RWPE2 (cell line): Measurements from ENCODE around the gene DPYSL4.

Source experiments
- ATAC-seq: fragments of 200-7000 bp; cut with Tn5 transposase; 3 replicates; pipeline ENCODE4 v1.9.1; 2021; ENCODE audit warnings: low read depth
- DNase-seq: peaks from one replicate; pipeline ENCODE4 v3.0.0-alpha.2; 2020; ENCODE audit warnings: low spot score
- H3K27ac ChIP-seq: fragments of 450-650 bp; 2 replicates; pipeline ENCODE4 v1.5.1; 2017; ENCODE audit warnings: mild to moderate bottlenecking; ENCODE audit not compliant: poor library complexity, severe bottlenecking
- H3K27me3 ChIP-seq: fragments of 250-450 bp; sonication (Bioruptor Pico); 2 replicates; pipeline ENCODE4 v1.5.1; 2021; ENCODE audit warnings: mild to moderate bottlenecking, moderate library complexity; ENCODE audit not compliant: insufficient read depth, poor library complexity, severe bottlenecking
- H3K36me3 ChIP-seq: fragments of 250-450 bp; sonication (Bioruptor Pico); 2 replicates; pipeline ENCODE4 v1.5.1; 2020; ENCODE audit warnings: low read depth, mild to moderate bottlenecking, moderate library complexity
- H3K4me1 ChIP-seq: fragments of 250-450 bp; sonication (Bioruptor Pico); 2 replicates; pipeline ENCODE4 v1.5.1; 2021; ENCODE audit warnings: mild to moderate bottlenecking, moderate library complexity; ENCODE audit not compliant: insufficient read depth, poor library complexity, severe bottlenecking
- H3K4me3 ChIP-seq: fragments of 250-450 bp; sonication (Bioruptor Pico); 2 replicates; pipeline ENCODE4 v1.5.1; 2021; ENCODE audit warnings: mild to moderate bottlenecking, moderate library complexity; ENCODE audit not compliant: severe bottlenecking
- H3K9me3 ChIP-seq: fragments of 250-450 bp; sonication (Bioruptor Pico); 2 replicates; pipeline ENCODE4 v1.5.1; 2021; ENCODE audit warnings: mild to moderate bottlenecking, moderate library complexity; ENCODE audit not compliant: severe bottlenecking
- TF ChIP-seq, protein P1 (sequence below): fragments of 450-650 bp; IDR thresholded peaks from one replicate; pipeline ENCODE4 v1.5.1; 2017; ENCODE audit warnings: mild to moderate bottlenecking, moderate library complexity; ENCODE audit not compliant: poor library complexity, severe bottlenecking

The DPYSL4 gene

DNA sequence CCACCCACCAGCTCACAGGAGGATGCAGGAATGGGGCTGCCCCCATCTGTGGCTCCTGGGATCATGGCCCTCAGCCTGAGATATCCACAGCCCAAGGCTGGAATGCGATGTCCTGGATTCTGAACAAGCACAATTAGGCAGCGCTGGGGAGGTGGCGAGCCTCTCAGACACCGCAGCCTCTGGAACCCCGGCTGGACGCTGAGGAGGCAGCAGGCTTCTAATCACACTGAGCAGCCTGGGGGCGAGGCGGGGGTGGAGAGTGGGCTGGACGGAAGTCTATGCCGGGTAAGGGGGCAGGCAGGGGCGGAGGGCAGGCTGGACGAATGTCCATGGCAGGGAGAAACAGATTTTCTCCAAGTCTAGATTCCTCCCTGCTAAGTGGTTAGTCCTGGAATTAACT is 56.4 kb downstream of the DPYSL4 start:
- ATAC-seq = no peak
- Histone ChIP-seq H3K27me3 (no peaks in the 10 kb centered on the region), H3K27ac (no peak overlapping the region)

DNA sequence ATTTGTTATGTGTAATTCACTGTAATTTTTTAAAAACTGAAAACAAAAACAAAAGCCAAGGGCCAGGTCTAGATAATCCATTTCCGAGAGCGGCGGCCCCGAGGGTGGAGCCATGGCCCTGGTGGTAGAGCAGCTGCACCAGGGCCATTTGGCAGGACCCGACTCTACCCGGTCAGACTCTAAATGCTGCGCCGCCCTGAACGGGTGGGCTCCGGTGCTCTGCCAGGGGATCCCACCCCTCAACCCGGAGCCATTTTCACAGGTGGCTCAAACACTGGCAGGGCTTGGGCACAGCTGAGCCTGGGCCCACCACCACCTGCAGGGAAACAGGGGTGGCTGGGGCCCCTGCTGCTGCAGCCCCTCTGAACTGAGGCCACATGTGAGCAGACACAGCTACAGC is 56.9 kb downstream of the DPYSL4 start:
- no peak for ATAC-seq
- Histone ChIP-seq H3K9me3 (no peaks in the 10 kb centered on the region), H3K36me3 (no peaks in the 10 kb centered on the region), H3K4me1 (no peaks in the 10 kb centered on the region), H3K27ac (no peak overlapping the region), H3K27me3 (no peaks in the 10 kb centered on the region), H3K4me3 (no peak overlapping the region)
- TF ChIP-seq, protein P1, sequence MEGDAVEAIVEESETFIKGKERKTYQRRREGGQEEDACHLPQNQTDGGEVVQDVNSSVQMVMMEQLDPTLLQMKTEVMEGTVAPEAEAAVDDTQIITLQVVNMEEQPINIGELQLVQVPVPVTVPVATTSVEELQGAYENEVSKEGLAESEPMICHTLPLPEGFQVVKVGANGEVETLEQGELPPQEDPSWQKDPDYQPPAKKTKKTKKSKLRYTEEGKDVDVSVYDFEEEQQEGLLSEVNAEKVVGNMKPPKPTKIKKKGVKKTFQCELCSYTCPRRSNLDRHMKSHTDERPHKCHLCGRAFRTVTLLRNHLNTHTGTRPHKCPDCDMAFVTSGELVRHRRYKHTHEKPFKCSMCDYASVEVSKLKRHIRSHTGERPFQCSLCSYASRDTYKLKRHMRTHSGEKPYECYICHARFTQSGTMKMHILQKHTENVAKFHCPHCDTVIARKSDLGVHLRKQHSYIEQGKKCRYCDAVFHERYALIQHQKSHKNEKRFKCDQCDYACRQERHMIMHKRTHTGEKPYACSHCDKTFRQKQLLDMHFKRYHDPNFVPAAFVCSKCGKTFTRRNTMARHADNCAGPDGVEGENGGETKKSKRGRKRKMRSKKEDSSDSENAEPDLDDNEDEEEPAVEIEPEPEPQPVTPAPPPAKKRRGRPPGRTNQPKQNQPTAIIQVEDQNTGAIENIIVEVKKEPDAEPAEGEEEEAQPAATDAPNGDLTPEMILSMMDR = no peak
- DNase-seq = no peak

More for the DNA sequence above, 56.4 kb downstream of the DPYSL4 start:
- H3K4me3 ChIP-seq = no peak overlapping the region
- DNase-seq = no peak
- TF ChIP-seq, protein P1 = no peak
- H3K9me3 ChIP-seq = no peaks in the 10 kb centered on the region
- H3K4me1 ChIP-seq = no peaks in the 10 kb centered on the region
- H3K36me3 ChIP-seq = no peaks in the 10 kb centered on the region

DNA sequence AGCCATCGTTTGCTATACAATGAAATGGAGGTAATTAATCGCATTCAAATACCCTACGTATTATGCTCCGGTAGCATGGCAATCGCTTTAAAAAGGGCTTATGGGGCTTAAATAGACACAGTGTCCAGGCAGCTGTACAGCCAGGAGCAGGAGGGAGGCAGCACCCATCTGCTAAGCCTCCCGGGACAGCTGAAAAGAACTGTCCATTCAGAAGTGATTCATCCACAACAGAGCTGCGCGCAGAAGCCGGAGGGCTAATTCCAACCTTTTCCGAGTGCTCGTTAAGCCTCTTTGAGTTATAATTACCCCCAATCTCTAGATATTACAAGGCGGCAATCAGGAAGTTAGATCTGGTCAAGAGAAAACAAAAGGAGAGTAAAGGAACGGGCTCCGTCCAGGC is 58.3 kb downstream of the DPYSL4 start:
- Histone ChIP-seq H3K36me3 (no peaks in the 10 kb centered on the region), H3K9me3 (no peaks in the 10 kb centered on the region), H3K4me1 (no peaks in the 10 kb centered on the region), H3K27ac (no peak overlapping the region), H3K4me3 (no peak overlapping the region), H3K27me3 (no peaks in the 10 kb centered on the region)
- TF ChIP-seq, protein P1 = no peak
- DNase-seq (no peak), ATAC-seq (no peak)

DNA sequence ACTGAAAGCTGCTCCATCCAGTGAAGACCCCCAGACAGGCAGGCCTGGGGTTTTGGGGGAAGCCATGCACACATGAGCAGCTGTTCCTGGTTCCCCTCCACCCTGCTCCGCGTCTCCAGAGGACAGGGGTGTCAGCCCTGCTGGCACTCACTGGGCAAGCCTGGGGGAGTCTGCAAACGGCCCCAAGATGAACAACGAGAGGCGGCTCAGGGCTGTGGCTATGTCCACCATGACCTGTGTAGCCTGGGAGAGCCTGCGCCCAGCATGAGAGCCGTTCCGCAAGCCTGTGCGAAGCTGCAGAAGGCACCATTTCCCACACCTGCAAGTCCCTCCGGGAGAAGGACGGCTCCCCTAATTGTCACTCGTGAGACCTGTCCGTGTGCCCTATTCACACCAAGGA is 59.5 kb downstream of the DPYSL4 start:
- Histone ChIP-seq H3K4me3 (no peak overlapping the region), H3K9me3 (no peaks in the 10 kb centered on the region), H3K27me3 (no peaks in the 10 kb centered on the region), H3K27ac (no peak overlapping the region), H3K36me3 (no peaks in the 10 kb centered on the region), H3K4me1 (no peaks in the 10 kb centered on the region)
- TF ChIP-seq, protein P1 = no peak
- no peak for ATAC-seq
- DNase-seq = no peak

DNA sequence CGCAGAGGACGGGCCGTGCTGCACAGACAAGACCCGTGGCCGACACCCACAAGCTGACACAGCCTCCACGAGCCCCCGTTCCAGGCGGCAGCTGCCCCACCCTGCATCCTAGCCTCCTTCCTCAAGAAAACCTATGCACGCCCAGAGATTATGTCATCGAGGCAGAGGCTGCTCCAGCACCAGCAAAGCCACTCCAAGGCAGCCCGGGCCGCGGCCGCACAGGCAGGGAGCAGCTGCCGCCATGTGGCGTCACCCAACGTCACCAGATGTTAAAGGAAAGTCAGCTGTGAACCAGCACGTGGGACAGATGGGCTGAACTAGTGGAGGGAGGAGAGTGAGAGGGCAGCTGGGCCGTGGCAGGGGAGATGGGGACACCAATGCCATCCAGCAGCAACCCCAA is 61.2 kb downstream of the DPYSL4 start:
- Histone ChIP-seq H3K9me3 (no peaks in the 10 kb centered on the region), H3K27ac (no peak overlapping the region), H3K4me3 (no peak overlapping the region), H3K36me3 (no peaks in the 10 kb centered on the region), H3K4me1 (no peaks in the 10 kb centered on the region), H3K27me3 (no peaks in the 10 kb centered on the region)
- DNase-seq = no peak
- ATAC-seq = no peak
- TF ChIP-seq, protein P1 = no peak
